ENCODE data around the gene IBA57.

IBA57 gene

DNA sequence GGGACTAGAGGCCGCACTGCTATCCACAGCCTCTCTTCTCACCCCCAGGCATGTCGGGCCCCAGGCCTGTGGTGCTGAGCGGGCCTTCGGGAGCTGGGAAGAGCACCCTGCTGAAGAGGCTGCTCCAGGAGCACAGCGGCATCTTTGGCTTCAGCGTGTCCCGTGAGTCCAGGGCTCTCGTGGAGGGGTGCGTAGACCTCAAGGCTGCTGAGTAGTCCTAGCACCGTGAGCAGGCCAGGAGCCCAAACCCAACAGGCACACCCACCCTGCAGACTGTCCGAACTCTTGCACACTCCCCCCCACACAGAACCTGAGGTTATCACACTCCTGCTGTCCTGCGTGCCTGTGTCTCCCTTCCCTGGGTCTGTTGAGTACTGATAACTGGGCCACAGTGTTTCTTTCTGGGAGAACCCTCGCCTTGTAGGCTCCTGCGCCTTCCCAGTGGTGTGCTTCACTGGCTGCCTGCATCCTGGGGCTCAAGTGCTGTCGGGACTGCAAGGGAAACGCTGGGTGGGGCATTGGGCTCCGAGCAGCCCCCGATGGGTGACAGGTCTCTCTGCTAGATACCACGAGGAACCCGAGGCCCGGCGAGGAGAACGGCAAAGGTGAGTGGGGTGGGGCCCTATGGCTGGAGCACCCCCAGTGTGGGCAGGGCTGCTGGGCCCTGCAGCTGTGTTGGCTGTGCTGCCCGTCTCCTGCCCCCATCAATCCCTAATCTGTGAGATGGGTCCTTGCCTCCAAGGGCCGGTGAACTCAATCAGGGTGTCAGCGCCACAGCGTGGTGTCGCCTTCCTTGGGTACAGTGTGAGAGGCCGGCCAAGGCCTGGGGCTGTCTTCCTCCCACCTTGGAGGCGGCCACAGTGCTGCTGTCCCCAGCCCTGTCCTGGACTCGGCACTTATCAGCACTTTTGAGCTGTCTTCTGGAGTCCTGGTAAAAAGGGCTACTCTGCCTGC is 19.9 kb upstream of the IBA57 start:
- DNase-seq: no peak

GRCh38 chr1:228146417-228147150 is 19.0 kb upstream of the IBA57 start:
- no peak for DNase-seq

- no peak for DNase-seq
Measured at GRCh38 chr1:228147151-228147693, 18.4 kb upstream of the IBA57 start.

DNA sequence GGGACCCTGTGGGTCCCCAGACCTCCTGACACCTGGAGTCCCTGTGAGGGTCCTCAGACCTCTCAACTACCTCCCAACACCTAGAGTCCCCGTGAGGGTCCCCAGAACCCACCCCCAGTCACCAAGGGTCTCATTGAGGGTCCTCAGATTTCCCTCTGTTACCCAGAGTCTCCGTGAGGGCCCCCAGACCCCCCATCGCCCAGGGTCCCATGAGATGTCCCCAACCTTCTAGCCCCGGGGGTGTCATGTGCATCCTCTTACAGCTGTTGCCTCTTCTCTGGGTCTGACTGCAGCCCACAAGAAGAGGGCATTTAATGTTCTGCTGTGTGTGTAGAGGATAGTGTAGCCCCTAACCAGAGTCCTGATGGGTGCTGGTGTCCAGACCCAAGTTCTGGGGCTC is 17.8 kb upstream of the IBA57 start:
- no peak for DNase-seq

DNA sequence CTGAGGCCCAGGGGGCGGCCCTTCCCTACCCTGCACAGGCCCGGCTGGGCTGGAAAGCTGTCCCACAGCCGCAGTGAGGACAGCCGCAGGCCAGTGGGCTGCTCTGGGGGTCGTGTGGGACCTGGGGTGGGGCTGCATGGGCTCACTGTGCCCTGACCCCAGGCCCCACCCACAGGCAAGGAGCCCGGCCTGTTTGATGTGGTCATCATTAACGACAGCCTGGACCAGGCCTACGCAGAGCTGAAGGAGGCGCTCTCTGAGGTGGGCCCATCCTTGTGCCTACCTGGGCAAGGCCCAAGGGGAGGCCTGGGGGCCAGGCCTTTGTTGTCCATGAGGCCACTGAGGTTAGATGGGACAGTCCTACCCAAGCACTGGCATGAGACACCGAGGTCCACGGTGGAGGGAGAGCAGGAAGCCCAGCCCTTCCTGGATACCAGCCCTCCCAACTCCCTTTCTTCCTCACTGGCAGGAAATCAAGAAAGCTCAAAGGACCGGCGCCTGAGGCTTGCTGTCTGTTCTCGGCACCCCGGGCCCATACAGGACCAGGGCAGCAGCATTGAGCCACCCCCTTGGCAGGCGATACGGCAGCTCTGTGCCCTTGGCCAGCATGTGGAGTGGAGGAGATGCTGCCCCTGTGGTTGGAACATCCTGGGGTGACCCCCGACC is 17.3 kb upstream of the IBA57 start:
- DNase-seq: no peak

DNA sequence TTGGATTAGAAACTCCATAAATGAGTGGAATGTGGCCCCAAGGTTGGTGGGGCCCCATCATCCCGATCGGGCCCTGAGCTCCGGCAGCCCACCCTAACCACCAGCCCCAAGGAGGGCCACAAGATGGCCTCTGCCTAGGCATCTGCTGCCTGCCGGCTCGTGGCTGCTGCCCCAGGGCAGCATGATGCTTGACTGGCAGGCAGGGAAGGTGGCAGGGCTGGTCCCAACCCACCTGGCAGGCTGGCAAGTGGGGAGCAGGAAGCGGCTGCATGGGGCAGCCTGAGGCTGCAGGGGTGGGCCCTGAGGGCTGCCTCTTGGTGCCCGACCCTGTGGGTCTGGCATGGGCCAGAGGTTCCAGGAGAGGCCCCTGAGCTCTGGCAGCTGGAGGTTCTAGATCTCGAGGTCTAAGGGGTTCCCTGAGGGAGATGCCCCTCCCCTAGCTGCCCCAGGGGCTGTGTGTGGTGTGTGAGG is 16.6 kb upstream of the IBA57 start:
- no peak for DNase-seq

DNA sequence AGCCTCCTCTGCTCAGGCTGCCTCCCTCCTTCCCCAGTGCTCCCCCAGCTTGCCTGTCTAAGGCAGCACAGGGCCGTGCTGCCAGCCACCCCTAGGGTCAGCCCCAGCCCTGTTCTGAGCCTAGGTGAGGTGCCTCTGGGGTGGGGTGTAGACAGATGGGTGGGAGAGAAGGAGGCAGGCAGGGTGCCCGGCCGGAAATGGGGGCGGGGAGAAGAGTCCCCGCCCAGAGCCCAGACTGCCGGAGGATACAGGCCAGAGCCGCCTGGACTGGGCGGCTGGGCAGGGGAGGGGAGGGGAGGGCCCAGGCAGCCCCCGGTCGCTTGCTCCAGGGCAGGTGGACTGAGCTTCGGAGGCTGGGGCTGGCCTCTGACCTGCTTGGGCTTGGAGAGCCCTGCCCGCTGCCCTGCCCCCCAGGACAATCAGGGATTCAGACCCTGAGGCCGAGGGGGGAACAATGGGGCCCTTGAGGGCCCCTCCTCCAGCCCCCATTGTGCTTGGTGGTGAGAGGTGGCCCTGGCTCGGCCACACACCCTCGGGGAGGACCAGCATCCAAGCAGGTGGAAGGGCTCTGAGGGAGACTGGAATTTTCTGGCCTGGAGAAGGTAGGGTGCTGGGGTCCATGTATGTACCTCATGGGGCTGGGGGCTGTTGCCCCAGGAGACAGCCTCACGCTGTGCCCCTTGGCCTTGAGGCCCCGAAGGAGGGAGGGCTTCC is 16.0 kb upstream of the IBA57 start, which contains the start of gene GJC2:
Gene GJC2 (plus strand): TSS at position 525 of the 714 bp plus-strand sequence. CDS start 7,829 bp downstream, outside the sequence.
- no peak for DNase-seq

DNA sequence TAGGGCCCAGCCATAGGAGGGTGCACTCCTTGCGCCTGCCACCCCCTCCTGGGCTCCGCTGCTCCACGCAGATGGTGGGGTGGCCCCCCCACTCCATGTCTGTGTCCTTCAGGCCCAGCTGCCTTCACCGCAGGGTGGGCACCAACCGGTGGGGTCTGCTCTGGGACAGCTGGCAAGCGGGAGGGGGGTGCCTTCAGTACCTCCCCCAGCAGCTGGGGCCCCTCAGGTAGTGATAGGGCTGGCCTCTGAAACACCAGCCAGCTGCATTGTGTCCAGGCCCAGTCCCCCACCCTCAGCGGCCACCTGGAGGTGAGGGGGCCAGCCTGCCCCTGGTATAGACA is 15.5 kb upstream of the IBA57 start:
- DNase-seq: no peak

DNA sequence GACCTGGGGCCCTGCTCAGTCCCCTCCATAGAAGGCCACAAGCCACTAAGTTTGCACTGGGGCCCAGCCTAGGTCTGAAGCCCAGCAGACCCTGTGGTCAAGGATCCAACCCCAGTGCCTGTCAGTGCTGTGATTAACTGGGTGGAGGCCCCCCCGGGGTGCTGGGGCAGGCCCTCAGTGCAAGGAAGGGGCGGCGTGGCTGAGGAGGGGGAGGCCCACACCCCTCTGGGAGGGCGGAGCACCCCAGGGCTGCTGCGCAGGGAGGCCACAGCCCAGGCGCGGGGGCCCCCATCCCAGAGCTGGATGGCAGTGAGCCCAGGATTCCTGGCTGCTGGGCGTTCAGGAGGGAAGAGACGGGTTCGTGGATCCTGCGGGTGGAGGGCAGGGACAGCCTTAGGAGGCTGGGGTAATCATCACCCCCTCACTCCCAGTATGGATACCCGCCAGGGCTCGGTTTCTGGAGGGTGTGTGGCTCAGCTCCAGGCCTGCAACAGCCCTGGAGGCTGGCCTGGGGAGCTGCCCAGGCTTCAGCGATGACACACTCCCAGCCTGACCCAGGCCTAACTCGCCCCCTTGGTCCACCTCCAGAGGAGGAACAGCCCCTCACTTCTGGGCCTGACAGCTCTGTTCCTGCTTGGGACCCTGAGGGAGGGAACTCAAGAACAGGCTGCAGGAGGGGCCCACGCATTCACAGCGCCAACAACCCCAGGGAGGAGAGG is 15.0 kb upstream of the IBA57 start:
- DNase-seq: no peak

- no peak for DNase-seq
Measured at GRCh38 chr1:228151180-228151925, 14.3 kb upstream of the IBA57 start.

- DNase-seq: no peak
Measured at GRCh38 chr1:228152097-228152917, 13.3 kb upstream of the IBA57 start.

GRCh38 chr1:228152918-228153258 is 12.7 kb upstream of the IBA57 start:
- no peak for DNase-seq

DNA sequence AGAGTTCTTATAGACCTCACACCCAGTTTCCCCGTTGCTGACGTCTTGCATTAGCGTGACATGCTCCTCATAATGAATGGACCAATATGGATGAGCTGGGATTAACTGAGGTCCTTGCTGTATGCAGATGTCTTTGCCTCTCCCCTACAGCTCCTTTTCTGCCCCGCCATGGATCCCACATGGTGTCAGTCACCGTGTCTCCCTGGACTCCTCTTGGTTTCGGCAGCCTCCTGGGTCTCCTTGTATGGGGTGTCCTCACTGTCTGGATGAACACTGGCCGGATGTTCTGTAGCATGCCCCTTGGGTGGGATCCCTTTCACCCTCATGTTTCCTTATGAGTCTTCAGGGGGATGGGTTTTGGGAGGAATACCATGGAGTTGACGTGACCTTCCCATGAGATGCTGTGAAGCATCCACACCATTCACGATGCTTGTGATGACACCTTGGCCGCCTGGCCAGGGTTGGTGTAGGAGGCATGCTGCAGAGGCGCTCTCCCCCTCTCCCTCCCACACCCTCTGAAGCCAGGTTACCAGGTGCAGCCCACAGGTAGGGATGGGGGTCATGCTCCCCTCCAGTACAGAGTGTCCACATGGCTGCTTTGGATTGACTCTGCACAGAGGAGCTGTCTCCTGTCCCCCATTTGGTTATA is 11.5 kb upstream of the IBA57 start:
- DNase-seq: no peak

DNA sequence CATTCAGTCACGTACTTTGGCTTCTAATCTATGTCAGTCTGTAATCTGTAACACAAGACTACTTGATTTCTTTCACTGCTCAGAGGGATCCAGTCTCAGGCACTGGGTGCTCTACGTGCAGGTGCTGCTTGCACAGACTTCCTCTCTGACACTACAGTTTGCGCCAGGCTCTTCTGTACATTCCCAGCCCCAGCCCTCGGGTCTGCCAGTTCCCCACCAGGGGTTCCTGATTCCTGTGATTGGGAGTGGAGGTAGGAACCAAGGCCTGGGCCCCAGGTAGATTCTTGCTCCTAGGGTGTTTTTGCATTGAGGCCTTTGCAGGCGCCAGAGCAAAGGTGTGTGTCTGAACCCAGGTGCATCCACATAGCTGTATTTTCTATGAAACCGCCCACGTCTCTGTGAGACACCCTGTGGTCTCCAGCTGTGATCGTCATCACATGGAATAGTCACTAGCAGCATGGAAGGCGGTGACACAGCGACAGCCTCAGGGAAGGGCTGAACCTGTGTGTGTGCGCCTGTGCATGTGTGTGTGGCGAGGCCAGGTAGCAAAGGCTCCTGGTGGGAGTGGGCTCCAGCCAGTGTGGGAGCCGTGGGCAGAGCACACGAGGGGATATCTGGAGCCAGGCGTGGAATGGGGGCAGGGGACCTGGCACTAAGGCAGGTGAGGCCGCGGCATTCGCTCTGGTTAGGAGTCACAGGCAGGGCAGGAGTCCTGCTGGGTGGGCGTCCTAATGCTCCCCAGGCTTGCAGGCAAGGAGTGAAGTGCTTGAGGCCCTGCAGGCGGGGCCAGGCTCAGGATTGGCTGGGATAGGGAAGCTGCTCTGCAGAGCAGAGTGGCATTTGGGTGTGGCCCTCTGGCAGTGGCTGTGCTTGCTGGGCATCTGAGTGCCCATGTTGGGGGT is 10.7 kb upstream of the IBA57 start:
- no peak for DNase-seq

GRCh38 chr1:228155596-228156514 is 9.7 kb upstream of the IBA57 start:
- no peak for DNase-seq

GRCh38 chr1:228156515-228156881 is 9.1 kb upstream of the IBA57 start:
- DNase-seq: no peak

DNA sequence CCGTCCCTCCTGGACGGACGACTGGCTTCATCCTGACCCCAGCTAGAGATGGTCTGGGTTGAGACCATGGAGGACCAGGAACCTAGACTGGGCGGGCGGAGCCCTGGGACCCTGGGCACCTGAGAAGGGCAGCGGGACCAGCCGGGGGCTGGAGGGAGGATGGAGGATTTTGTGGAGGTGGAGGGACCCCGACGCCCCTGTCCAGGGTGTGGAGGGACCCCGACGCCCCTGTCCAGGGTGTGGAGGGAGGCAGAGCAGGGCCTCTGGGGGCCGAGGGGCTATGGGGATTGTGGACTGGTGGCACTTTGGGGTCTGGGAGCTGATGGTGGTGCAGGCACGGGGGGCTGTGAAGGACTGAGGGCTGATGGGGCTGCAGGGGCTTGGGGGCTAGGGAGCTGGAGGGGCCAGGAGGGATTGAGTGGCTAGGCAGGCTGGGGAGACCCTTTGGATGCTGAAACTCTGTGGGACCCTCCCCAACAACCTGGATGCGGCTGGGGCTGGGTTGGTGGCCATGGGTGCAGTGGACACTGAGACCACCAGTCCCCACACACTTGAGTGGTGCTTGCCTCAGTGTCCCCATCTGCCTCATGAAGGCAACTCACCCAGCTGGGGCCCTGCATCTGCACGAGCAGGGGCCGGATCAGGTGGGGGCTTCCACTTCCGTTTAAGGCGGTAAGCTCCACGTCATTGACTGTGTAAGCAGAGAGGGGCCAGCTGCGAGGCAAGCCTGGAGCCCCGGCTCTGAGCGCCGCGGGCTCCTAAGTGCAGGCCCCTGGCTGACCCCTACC is 8.5 kb upstream of the IBA57 start:
- no peak for DNase-seq

Data from NCI-H1694 treated with DMSO at 0.1 percent for 48 hours (cell line).